Neural progenitor cell (in vitro differentiated cells): ENCODE results near the gene GIMD1. TPM values are rescaled to one million over a fixed set of nuclear protein-coding genes. Genes with fewer than 3 reads are reported as not detected.

Source experiments
- DNase-seq: peaks from one replicate; pipeline ENCODE4 v3.0.0-alpha.2; 2016; ENCODE audit warnings: low spot score
- H2AFZ ChIP-seq: fragments of 200-600 bp; sonication (generic); replicated peaks from 2 replicates; pipeline ENCODE4 v1.6.1; 2016; ENCODE audit warnings: antibody characterized with exemption
- H3F3A ChIP-seq: fragments of 200-600 bp; sonication (generic); 2 replicates; pipeline ENCODE4 v1.6.1; 2016; ENCODE audit warnings: antibody characterized with exemption, low read depth
- H3K27ac ChIP-seq: fragments of 200-600 bp; sonication (generic); 2 replicates; pipeline ENCODE4 v1.5.1; 2016; ENCODE audit warnings: mild to moderate bottlenecking
- H3K27me3 ChIP-seq: fragments of 200-600 bp; sonication (generic); 2 replicates; pipeline ENCODE4 v1.6.1; 2016; ENCODE audit warnings: mild to moderate bottlenecking, moderate library complexity
- H3K36me3 ChIP-seq: fragments of 200-600 bp; sonication (generic); 2 replicates; pipeline ENCODE4 v1.5.1; 2016
- H3K4me1 ChIP-seq: fragments of 200-600 bp; sonication (generic); 2 replicates; pipeline ENCODE4 v1.6.1; 2016; ENCODE audit warnings: mixed run types
- H3K4me2 ChIP-seq: fragments of 200-600 bp; sonication (generic); 2 replicates; pipeline ENCODE4 v1.6.1; 2016
- H3K4me3 ChIP-seq: fragments of 200-600 bp; sonication (generic); 2 replicates; pipeline ENCODE4 v1.5.1; 2016
- H3K79me2 ChIP-seq: fragments of 200-600 bp; sonication (generic); 2 replicates; pipeline ENCODE4 v1.6.1; 2016; ENCODE audit warnings: low read depth
- H3K9ac ChIP-seq: fragments of 200-600 bp; sonication (generic); 2 replicates; pipeline ENCODE4 v1.6.1; 2016
- H3K9me3 ChIP-seq: fragments of 200-600 bp; sonication (generic); 2 replicates; pipeline ENCODE4 v1.5.1; 2016; ENCODE audit warnings: low read depth
- H4K20me1 ChIP-seq: fragments of 200-600 bp; sonication (generic); 2 replicates; pipeline ENCODE4 v1.6.1; 2016; ENCODE audit warnings: low read depth
- H3K27ac Mint-ChIP-seq: 3 replicates; pipeline ENCODE4 v1.8.0; 2021; ENCODE audit warnings: mixed read lengths
- H3K27me3 Mint-ChIP-seq: 2 replicates; pipeline ENCODE4 v1.8.0; 2022; ENCODE audit warnings: low read depth, mild to moderate bottlenecking, inconsistent platforms, moderate library complexity, mixed read lengths; ENCODE audit not compliant: insufficient read depth
- H3K36me3 Mint-ChIP-seq: 3 replicates; pipeline ENCODE4 v1.8.0; 2021; ENCODE audit warnings: mixed read lengths
- H3K4me1 Mint-ChIP-seq: 3 replicates; pipeline ENCODE4 v1.8.0; 2021; ENCODE audit warnings: mixed read lengths
- H3K4me3 Mint-ChIP-seq: 3 replicates; pipeline ENCODE4 v1.8.0; 2021; ENCODE audit warnings: mild to moderate bottlenecking, moderate library complexity, mixed read lengths
- H3K9me3 Mint-ChIP-seq: 3 replicates; pipeline ENCODE4 v1.8.0; 2020; ENCODE audit warnings: mixed read lengths
- CTCF ChIP-seq: fragments of 200-600 bp; sonication (generic); IDR thresholded peaks from 2 replicates; pipeline ENCODE4 v1.5.1; 2017; ENCODE audit warnings: antibody characterized with exemption, mild to moderate bottlenecking
- EZH2 ChIP-seq: fragments of 200-600 bp; sonication (generic); IDR thresholded peaks from 2 replicates; pipeline ENCODE4 v1.6.1; 2017; ENCODE audit warnings: antibody characterized with exemption, mild to moderate bottlenecking, moderate library complexity
- EZH2phosphoT487 ChIP-seq: fragments of 200-600 bp; sonication (generic); IDR thresholded peaks from 2 replicates; pipeline ENCODE4 v1.6.1; 2017; ENCODE audit warnings: antibody characterized with exemption
- total RNA-seq: library from RNA; depleted of rRNA; stranded (reverse); fragments of >200 nt; gene quantifications from 2 replicates; pipeline ENCODE4 v1.2.3, GENCODE V29; 2015; ENCODE audit warnings: low replicate concordance

Gene GIMD1
- total RNA-seq, 1 donor from 2014 or later, result not detected

- TF ChIP-seq CTCF (no peak), EZH2phosphoT487 (no peak), EZH2 (no peak)
- no peak for DNase-seq
- Mint-ChIP-seq H3K4me1 (no peaks in the 10 kb centered on the region), H3K27me3 (no peaks in the 10 kb centered on the region), H3K36me3 (no peaks in the 10 kb centered on the region), H3K27ac (no peak overlapping the region), H3K4me3 (no peak overlapping the region), H3K9me3 (no peaks in the 10 kb centered on the region)
- Histone ChIP-seq H3K79me2 (no peaks in the 10 kb centered on the region), H2AFZ (no peak overlapping the region), H3F3A (no peaks in the 10 kb centered on the region), H3K9me3 (no peaks in the 10 kb centered on the region), H3K4me2 (no peak overlapping the region), H4K20me1 (no peaks in the 10 kb centered on the region), H3K27me3 (no peaks in the 10 kb centered on the region), H3K27ac (no peak overlapping the region), H3K4me1 (no peaks in the 10 kb centered on the region), H3K4me3 (no peak overlapping the region), H3K36me3 (no peaks in the 10 kb centered on the region), H3K9ac (no peak overlapping the region)
Observed at GRCh38 chr4:106366026-106366425, 2.6 kb downstream of the GIMD1 start.

- H3K9me3 ChIP-seq, result no peaks in the 10 kb centered on the region
- no peaks in the 10 kb centered on the region for H3F3A ChIP-seq
- TF ChIP-seq CTCF, result no peak
- TF ChIP-seq EZH2phosphoT487, result no peak
- TF ChIP-seq EZH2, result no peak
- Mint-ChIP-seq H3K9me3 (no peaks in the 10 kb centered on the region), H3K27ac (no peak overlapping the region), H3K36me3 (no peaks in the 10 kb centered on the region), H3K4me1 (no peaks in the 10 kb centered on the region), H3K4me3 (no peak overlapping the region), H3K27me3 (no peaks in the 10 kb centered on the region)
- no peak for DNase-seq
- no peaks in the 10 kb centered on the region for H3K4me1 ChIP-seq
- H3K36me3 ChIP-seq, result no peaks in the 10 kb centered on the region
- no peak overlapping the region for H3K4me2 ChIP-seq
- no peaks in the 10 kb centered on the region for H3K79me2 ChIP-seq
- H3K9ac ChIP-seq, result no peak overlapping the region
- H4K20me1 ChIP-seq, result no peaks in the 10 kb centered on the region
- H3K27me3 ChIP-seq, result no peaks in the 10 kb centered on the region
- no peak overlapping the region for H2AFZ ChIP-seq
- no peak overlapping the region for H3K4me3 ChIP-seq
- no peak overlapping the region for H3K27ac ChIP-seq
Observed at GRCh38 chr4:106365613-106366012, 3.0 kb downstream of the GIMD1 start.

DNA sequence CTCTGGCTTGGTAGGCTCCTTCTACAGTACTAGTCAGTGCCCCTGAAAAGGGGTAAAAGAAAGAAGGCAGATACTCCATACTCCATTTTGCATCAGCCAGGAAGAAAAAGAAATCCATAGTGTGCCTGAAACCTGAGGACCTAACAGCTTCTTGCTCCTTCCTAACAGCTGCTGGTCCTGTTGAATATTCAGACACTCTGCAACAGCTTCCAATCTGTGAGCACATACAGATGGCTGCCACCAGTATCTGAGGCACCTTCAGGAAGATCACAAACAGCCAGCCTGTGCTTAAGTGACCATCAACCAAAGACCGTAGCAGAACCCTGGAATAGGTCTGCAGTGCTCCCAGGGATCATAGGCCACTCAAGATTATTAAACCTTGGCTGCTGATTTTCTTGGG lies 4.3 kb downstream of the GIMD1 start:
- Mint-ChIP-seq H3K4me1 (no peaks in the 10 kb centered on the region), H3K27me3 (no peaks in the 10 kb centered on the region), H3K27ac (no peak overlapping the region), H3K9me3 (no peaks in the 10 kb centered on the region), H3K36me3 (no peaks in the 10 kb centered on the region), H3K4me3 (no peak overlapping the region)
- TF ChIP-seq EZH2 (no peak), EZH2phosphoT487 (no peak), CTCF (no peak)
- no peak overlapping the region for H3K4me3 ChIP-seq
- no peaks in the 10 kb centered on the region for H3K79me2 ChIP-seq
- no peak overlapping the region for H3K27ac ChIP-seq
- H3K4me2 ChIP-seq, result no peak overlapping the region
- H3K9ac ChIP-seq, result no peak overlapping the region
- H3K27me3 ChIP-seq, result no peaks in the 10 kb centered on the region
- H3K36me3 ChIP-seq, result no peaks in the 10 kb centered on the region
- H4K20me1 ChIP-seq, result no peaks in the 10 kb centered on the region
- H3K9me3 ChIP-seq, result no peaks in the 10 kb centered on the region
- H3K4me1 ChIP-seq, result no peaks in the 10 kb centered on the region
- H2AFZ ChIP-seq, result peak overlapping the region; percentile 65
- no peaks in the 10 kb centered on the region for H3F3A ChIP-seq
- no peak for DNase-seq
